Calu3 (cell line): ENCODE data around the gene TRNP1. TPM values are rescaled to one million over a fixed set of nuclear protein-coding genes. Genes with fewer than 3 reads are reported as not detected.

Experiments used
- BruUV-seq: library from RNA; stranded (reverse); fragments of 400-500 nt; replicated peaks from 2 replicates; lab custom pipeline; 2021; lab: Mats Ljungman, UMichigan
- CTCF ChIA-PET: fragments of 300-600 bp; sonication (Branson Sonifier 250); formaldehyde crosslinking; loops from one replicate; lab custom pipeline; 2022; ENCODE audit warnings: antibody characterized with exemption; lab: Charles Lee
- DNase-seq: peaks from one replicate; pipeline ENCODE4 v3.0.0; 2022
- H3K27ac Mint-ChIP-seq: one replicate; pipeline ENCODE4 v1.8.0; 2022; ENCODE audit warnings: mixed read lengths; ENCODE audit not compliant: unreplicated experiment
- H3K27me3 Mint-ChIP-seq: one replicate; pipeline ENCODE4 v1.8.0; 2022; ENCODE audit warnings: mixed read lengths; ENCODE audit not compliant: unreplicated experiment
- H3K36me3 Mint-ChIP-seq: one replicate; pipeline ENCODE4 v1.8.0; 2022; ENCODE audit warnings: mild to moderate bottlenecking, moderate library complexity, mixed read lengths; ENCODE audit not compliant: insufficient read depth, unreplicated experiment
- H3K4me1 Mint-ChIP-seq: one replicate; pipeline ENCODE4 v1.8.0; 2022; ENCODE audit warnings: mild to moderate bottlenecking, low read depth, mixed read lengths; ENCODE audit not compliant: unreplicated experiment
- H3K4me3 Mint-ChIP-seq: one replicate; pipeline ENCODE4 v1.8.0; 2022; ENCODE audit warnings: mild to moderate bottlenecking, low read depth, moderate library complexity, mixed read lengths; ENCODE audit not compliant: unreplicated experiment
- H3K9me3 Mint-ChIP-seq: one replicate; pipeline ENCODE4 v1.8.0; 2022; ENCODE audit warnings: low read depth, mixed read lengths; ENCODE audit not compliant: unreplicated experiment
- intact Hi-C: fragments of 100-400 bp; cut with micrococcal nuclease; formaldehyde crosslinking; loops from one replicate; pipeline ENCODE4 v1.10.0; 2022; ENCODE audit not compliant: unreplicated experiment
- total RNA-seq: library from RNA; stranded (reverse); gene quantifications from 2 replicates; pipeline ENCODE4 v1.2.3, GENCODE V29; 2022
- TF ChIP-seq, protein P1 (sequence below): fragments of 200-600 bp; IDR thresholded peaks from one replicate; pipeline ENCODE4 v1.8.0; 2022; ENCODE audit warnings: antibody characterized with exemption; ENCODE audit not compliant: unreplicated experiment

TRNP1 gene
- total RNA-seq, 1 experiment from 2014 or later = 195 TPM

DNA sequence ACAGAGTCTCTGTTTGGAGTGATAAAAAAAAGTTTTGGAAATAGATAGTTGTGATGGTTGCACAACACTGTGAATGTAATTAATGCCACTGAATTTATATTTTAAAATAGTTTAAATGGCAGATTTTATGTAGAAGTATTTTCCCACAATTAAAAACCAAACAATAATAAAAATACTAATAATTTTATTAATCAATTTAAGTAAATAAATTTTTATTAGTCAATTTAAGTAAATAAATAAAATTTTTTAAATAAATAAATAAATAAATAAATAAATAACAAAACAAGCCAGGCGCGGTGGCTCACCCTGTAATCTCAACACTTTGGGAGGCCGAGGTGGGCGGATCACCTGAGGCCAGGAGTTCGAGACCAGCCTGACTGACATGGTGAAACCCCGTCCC, 28.3 kb upstream of the TRNP1 start:
- DNase-seq = no peak
- intact Hi-C loops = no loop called here
- Mint-ChIP-seq H3K4me3 (no peak overlapping the region), H3K27ac (no peak overlapping the region), H3K36me3 (peaks cover 7% of the 10 kb centered on the region), H3K9me3 (no peaks in the 10 kb centered on the region), H3K4me1 (peaks cover 33% of the 10 kb centered on the region), H3K27me3 (no peaks in the 10 kb centered on the region)
- TF ChIP-seq, protein P1, sequence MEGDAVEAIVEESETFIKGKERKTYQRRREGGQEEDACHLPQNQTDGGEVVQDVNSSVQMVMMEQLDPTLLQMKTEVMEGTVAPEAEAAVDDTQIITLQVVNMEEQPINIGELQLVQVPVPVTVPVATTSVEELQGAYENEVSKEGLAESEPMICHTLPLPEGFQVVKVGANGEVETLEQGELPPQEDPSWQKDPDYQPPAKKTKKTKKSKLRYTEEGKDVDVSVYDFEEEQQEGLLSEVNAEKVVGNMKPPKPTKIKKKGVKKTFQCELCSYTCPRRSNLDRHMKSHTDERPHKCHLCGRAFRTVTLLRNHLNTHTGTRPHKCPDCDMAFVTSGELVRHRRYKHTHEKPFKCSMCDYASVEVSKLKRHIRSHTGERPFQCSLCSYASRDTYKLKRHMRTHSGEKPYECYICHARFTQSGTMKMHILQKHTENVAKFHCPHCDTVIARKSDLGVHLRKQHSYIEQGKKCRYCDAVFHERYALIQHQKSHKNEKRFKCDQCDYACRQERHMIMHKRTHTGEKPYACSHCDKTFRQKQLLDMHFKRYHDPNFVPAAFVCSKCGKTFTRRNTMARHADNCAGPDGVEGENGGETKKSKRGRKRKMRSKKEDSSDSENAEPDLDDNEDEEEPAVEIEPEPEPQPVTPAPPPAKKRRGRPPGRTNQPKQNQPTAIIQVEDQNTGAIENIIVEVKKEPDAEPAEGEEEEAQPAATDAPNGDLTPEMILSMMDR = no peak
- CTCF ChIA-PET = no interaction called here
- no TSS peak for BruUV-seq

DNA sequence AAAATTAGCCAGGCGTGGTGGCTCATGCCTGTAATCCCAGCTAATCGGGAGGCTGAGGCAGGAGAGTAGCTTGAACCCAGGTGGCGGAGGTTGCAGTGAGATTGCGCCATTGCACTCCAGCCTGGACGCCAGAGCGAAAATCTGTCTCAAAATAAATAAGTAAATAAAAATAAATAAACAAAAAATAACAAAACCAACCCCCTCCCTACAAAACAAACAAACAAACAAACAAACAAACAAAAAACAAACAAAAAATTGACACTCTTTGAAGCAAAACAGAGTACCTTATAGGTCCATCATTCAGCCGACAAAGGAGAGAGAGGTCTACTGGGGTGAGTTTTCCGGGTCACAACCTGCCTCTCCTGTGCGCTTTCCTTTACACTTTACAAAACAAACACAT, 27.9 kb upstream of the TRNP1 start:
- no peaks in the 10 kb centered on the region for H3K9me3 Mint-ChIP-seq
- H3K27ac Mint-ChIP-seq = no peak overlapping the region
- no peaks in the 10 kb centered on the region for H3K27me3 Mint-ChIP-seq
- CTCF ChIA-PET = interaction anchor here (0.8 kb wide), 1 partner anchor 29 kb away, joined by 3 read pairs; no protein-coding TSS in a partner anchor
- H3K36me3 Mint-ChIP-seq = peaks cover 3% of the 10 kb centered on the region
- peaks cover 36% of the 10 kb centered on the region for H3K4me1 Mint-ChIP-seq
- intact Hi-C loops = loop anchor here (2.0 kb wide), 1 partner anchor 31 kb away; no protein-coding TSS in a partner anchor
- no peak overlapping the region for H3K4me3 Mint-ChIP-seq
- TF ChIP-seq, protein P1 = no peak
- no TSS peak for BruUV-seq
- no peak for DNase-seq

DNA sequence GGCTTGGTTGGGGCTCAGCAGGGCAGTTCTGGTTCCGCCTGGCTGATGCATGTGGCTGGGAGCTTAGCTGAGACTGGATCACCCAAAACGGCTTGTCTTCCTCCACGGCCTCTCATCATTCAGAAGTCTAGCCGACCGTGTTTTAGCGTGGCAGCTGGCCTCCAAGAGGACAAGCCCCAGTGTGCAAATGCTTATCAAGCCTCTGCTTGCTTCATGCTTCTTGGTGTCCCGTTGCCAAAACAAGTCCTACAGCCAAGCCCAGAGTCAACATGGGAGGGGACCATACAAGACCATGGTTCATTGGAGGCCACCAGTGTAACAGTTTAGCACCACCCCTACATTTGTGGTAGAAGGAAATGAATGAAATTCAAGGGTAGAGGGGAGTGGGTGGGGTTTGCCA, 22.7 kb upstream of the TRNP1 start:
- no peak overlapping the region for H3K4me3 Mint-ChIP-seq
- peaks cover 22% of the 10 kb centered on the region for H3K4me1 Mint-ChIP-seq
- H3K27ac Mint-ChIP-seq = no peak overlapping the region
- DNase-seq = peak; percentile 40
- no peaks in the 10 kb centered on the region for H3K9me3 Mint-ChIP-seq
- intact Hi-C loops = no loop called here
- no peaks in the 10 kb centered on the region for H3K36me3 Mint-ChIP-seq
- TF ChIP-seq, protein P1 = no peak
- CTCF ChIA-PET = interaction anchor here (1.1 kb wide), 1 partner anchor 27 kb away, joined by 3 read pairs; no protein-coding TSS in a partner anchor
- H3K27me3 Mint-ChIP-seq = no peaks in the 10 kb centered on the region
- BruUV-seq = no TSS peak

DNA sequence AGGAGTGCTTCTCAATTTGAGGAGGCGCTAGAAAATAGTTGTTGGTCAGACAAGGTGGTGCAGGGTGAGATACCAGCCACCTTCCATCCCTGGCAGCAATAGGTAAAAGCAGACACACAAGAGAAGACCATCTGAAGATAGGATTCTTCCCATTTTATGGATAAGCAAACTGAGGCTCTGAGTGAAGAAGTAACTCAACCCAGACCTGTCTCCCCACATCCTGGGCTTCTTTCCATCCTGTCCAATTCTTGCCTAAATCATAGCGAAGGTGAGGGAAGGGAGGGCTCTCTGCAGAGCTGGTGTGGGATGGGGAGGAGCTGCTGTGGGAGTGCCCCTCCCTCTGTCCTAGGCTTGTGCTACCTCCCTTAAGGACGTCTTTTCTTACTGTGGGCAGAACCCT, 21.9 kb upstream of the TRNP1 start:
- peaks cover 20% of the 10 kb centered on the region for H3K4me1 Mint-ChIP-seq
- no peak overlapping the region for H3K27ac Mint-ChIP-seq
- no peak for DNase-seq
- H3K9me3 Mint-ChIP-seq = no peaks in the 10 kb centered on the region
- TF ChIP-seq, protein P1 = no peak
- no TSS peak for BruUV-seq
- intact Hi-C loops = no loop called here
- H3K27me3 Mint-ChIP-seq = no peaks in the 10 kb centered on the region
- CTCF ChIA-PET = no interaction called here
- H3K4me3 Mint-ChIP-seq = no peak overlapping the region
- no peaks in the 10 kb centered on the region for H3K36me3 Mint-ChIP-seq
